ENCODE data around the gene ATP5MG.

Gene ATP5MG

DNA sequence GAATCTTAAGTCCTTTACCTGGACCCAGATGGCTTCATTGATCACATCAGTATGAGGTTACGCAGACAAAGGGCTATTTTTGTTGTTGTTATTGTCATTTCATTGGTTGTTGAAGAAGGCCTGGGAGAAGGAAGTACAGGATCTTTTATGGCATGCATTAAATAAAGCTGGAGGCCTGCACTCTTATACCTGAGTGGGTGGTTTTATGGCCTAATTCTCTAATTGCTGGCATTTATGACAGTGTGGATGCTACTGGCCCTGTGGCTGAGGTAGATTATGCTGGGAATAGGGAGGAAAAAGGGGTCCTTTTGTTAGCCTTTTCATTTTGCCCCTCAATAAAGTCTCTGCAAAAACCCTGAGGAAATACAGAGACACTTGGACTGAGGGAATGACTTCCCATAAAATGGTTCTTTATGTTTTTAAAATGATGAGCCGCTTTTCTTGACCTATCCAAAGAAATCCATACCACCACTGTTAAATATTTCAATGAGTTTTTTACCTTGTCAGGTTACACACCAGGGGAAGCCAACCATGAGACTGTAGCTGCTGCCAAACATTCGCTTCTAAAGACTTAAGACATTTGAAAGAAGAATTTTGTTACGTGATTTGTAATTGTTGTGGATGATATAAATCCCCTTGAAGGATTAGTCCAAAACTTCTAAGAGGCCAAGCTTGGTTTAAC lies 41.6 kb downstream of the ATP5MG start:
- DNase-seq (ENCODE audit: low spot score): no peak

DNA sequence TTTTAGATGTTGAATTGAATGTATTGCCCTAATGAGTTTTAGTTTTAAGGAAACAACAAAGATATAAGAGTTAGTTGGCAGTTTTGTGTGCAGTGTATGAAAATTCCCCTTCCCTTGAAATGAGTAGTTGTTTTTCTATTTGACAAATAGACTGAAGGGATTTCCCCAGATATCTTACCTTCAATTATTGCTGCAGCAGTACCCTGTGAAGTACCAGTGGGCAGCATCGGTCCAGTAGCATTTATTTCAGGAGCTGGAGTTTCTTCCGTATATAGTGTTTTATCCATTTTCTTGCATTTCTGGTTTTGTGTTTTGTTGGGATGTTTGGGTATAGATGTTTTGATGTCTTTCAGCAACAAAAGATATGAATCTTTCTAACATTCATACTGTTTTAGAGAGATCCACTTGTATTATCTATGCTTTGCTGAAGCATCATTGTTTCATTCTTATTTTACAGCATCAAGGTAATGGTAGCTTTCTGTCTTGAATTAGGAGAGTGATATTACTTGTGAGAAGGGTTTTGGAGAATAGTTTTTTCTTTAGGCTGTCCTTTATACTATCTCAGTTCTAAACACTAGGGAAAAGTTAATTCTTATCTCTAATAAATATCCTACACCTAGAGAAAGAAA lies 42.3 kb downstream of the ATP5MG start:
- no peak for DNase-seq (ENCODE audit: low spot score)

DNA sequence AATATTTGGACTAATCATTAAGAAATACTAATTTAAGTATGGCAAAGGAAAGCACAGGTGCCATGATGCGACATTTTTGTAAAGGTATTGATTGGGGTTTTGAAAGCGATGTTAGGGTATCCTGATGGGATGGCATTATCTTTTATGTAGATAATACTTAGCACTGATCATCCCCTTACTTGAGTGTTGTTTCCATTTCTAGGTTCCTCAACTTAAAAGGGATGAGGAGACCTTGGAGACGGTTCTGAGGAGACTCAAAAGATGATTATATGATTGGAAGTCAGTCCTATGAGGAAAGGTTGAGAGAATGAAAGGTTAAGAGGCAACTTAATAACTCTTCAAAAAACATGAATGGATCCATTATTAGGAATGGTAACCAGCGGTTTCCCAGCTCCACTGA lies 46.0 kb downstream of the ATP5MG start:
- no peak for DNase-seq (ENCODE audit: low spot score)

DNA sequence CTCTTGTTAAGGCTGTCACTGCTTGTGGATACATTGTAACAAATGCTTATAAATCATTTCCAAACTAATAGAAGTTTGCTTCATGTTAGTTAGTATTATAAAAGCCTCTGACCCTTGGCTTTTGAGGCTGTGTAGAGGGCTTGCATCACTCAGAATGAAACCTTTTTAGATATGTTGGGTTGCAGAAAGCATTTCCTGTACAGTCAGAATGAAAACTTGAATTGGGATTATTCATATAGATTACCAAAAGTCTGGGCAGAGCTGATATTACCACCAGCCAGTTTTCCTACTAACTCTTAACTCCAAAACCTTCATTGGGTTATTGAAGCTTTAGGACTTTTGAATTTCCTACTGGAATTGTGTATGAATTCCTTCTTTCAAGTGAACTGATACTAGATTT lies 46.9 kb downstream of the ATP5MG start:
- no peak for DNase-seq (ENCODE audit: low spot score)

DNA sequence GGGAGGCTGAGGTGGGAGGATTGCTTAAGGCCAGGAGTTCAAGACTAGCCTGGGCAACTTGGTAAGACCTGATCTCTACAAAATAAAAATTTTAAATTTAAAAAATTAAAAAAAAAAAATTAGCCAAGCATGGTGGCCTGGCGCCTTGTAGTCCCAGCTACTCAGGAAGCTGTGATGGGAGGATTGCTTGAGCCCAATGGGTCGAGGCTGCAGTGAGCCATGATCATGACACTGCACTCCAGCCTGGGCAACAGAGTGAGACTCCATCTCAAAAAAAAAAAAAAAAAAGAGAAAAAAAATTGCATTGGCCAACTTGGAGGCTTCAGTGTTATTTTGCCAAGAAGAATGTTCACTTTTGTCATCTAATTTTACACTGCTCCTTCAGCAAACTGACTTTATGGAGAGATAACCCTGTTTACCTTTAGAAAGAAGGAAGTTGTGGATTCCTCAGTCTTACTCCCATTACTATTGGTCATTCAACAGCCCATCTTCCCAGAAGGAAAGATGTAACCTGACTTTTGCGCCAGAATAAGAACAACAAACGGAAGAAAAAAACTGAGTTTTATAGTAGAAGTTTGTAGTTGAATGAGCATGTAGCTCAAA lies 48.0 kb downstream of the ATP5MG start:
- no peak for DNase-seq (ENCODE audit: low spot score)

DNA sequence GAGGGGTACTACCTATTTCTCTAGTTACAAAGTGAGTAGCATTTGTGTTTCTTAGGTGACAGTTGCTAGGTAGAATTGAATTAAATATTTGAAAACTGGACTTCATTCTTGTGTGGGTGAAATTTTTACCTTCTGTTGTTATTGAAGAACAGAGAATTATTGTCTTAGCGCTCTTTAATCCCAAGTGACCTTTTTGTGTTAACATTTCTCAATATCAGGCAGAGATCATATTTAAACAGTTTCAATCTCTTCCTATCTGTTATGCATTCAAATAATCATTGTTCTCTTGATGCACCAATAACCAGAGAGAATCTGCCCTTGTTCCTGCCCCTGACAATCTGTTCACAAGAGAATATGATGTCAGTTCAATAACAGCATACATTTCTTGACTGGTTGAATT lies 49.0 kb downstream of the ATP5MG start:
- DNase-seq (ENCODE audit: low spot score): no peak
